Stimulated activated CD8-positive, alpha-beta memory T cell treated with anti-CD3 and anti-CD28 coated beads, Interleukin-15, amount 100 ng/mL, for 4 hours (primary cell): ENCODE measurements around the gene TSPEAR.

ENCODE experiments used
- DNase-seq, 2 donors: peaks; one replicate each; pipeline ENCODE4 v3.0.0-alpha.2; 2020; ENCODE audit warnings: low read depth in 2 of 2

The TSPEAR gene

DNA sequence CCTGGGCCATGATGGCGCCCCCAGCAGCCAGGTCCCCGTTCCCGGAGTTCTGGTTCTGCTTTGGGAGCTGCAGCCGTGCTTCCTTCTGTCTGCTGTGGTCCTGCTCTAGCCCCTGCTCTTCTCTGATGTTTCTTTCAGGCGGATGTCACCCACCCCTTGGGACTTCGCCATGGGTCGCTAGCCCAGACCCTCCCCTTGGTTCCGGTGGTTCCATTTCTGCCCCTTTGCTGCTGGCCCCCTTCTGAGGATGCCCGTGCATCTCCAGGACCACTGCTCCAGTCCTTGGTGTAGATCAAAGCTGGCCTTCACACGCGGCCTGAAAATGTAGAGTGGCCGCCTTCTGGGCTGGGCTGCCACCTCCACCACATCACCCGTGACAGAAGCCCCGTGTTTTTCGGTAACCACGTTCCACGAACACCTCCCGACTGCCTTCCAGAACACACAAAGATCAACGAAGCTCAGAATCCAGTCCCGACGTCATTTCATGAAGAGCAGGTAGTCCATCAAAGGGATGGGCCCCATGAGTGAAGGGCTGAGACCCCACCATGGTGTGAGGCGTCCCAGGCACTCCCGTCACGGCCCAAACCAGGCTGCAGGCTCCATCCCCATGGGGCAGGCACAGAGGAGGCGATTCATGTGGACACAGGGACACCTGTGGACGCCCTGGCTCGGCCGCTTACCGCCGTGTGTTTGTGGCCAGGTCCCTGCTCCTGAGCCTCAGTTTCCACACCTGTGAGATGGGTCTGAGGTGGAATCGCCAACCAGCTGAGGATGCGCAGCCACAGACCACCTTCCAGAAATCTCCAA, 195.8 kb downstream of the TSPEAR start:
- no peak for DNase-seq

DNA sequence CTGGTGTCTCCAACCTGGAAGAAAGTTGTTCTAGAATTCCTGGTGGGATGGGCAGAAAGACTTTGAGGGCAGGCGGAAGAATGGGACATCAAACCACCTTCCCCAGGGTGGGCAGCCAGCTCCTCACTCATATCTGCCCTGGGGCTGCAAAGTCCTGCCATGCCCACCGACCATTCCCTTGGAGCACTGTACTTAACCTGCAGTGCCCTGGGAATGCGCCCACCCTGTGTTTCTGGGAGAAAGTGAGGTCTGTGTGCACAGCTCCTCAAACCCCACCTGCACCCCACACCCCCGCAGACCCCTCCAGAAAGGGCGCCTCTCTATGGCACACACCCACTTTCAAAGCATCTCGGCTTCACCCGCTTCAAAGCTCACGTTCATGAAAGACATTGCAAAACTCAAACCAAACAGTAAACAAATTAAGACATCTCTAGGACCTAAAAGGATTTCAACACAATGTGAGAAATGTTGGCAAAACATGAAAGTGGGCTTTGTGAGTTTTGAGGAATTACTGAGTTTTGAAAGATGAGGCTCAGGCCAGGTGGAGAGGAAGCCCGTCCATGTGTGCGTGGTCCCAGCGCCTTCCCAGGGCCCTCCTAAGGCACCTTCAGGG, 196.5 kb downstream of the TSPEAR start:
- no peak for DNase-seq

- no peak for DNase-seq
Measured at GRCh38 chr21:44514218-44514520, 197.2 kb downstream of the TSPEAR start.

DNA sequence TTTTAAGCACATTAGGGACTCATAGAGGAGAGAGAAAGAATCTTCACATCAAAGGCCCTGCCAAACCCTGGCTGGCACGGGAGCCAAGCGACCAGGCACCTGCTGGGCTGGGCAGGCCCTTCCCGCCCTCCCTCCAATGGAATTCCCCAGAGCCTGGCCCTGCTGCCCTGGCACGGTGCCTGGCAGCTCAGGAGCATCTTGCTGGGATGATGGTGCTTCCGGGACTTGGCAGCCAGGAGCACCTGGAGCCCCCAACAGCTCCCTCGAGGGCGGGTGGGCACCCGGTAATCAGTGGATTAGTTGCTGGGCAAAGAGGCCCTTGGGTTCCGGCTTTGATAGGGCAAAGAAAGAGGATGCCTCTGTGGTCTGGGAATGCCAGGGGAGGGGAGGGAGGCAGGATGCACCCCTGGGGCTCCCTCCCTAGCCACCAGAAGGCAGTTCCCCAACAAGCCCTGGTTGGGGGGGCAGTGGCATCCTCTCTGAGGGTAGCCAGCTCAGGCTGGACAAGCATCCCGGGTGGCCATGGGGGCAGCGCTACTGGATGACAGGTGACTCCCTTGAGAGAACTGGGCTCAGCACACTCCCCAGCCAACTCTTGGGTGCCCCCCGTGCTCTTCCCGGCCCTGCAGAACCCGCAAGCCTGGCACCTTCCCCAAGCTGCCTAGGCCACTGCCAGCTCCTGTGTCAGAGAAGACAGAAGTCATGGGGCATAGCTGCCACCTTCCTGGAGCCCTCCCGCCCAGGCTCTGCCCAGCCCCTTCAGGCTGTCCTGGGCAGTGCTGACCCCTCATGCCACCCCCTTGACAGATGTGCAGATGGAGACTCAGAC, 197.8 kb downstream of the TSPEAR start:
- no peak for DNase-seq

- no peak for DNase-seq
Measured at GRCh38 chr21:44512496-44513388, 198.6 kb downstream of the TSPEAR start.

DNA sequence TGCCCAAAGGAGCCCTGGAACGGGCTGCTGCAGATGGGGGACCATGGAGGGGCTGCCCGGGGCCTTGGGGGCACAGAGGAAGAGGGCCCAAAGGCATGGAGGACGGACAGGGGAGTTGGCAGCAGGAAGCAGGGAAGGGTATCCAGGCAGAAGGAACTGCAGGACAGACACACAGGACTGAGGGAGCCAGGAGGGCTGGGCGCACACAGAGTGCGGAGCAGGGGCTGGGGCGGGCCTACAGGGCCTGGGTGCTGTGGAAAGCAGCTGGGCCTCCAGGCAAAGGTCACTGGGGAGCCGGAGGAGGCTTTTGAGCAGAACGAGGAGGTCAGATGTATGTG, 199.5 kb downstream of the TSPEAR start:
- DNase-seq: no peak

- no peak for DNase-seq
Measured at GRCh38 chr21:44511219-44511937, 200.0 kb downstream of the TSPEAR start.

GRCh38 chr21:44510508-44511218, 200.7 kb downstream of the TSPEAR start:
- peak; percentile 38 to 49 for DNase-seq

DNA sequence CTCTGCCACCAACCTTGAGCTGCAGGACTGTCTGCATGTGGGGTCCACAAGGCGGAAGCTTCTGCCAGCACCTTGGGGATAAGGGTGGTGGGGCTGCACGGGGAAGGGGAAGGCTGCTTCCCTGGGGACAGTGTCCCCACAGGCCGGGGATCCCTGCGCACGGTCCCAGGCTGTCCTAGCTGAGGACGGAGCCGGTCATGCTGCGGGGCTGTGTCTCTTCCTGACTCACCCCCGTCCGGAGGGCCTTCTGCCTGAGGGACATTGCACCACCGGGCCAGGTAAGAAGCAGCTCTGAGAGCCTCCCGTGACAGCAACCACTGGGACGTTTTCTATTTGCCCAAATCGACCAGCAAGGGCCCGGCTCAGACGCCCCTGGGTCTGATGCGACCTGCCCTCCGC, 201.3 kb downstream of the TSPEAR start:
- DNase-seq: no peak

DNA sequence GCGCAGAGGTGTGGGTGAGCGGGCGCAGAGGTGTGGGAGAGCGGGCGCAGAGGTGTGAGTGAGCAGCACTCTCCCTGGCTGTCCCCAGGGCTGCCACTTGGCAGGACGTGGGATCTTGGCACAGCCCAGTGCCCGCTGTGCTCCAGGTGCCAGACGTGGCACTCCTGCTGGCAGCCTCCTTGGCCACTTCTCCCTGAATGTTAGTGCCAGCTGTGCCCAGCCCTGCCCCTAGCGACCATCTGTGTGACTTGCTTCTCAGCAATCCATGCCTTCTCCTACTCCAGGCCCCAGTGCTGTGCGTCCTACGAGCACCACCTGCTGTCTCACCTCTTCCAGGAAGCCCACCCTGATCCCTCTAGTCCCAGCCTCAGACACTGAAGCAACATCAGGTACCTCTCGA, 201.8 kb downstream of the TSPEAR start:
- DNase-seq: no peak

GRCh38 chr21:44508711-44509445, 202.5 kb downstream of the TSPEAR start:
- DNase-seq: no peak

GRCh38 chr21:44508426-44508710, 203.0 kb downstream of the TSPEAR start:
- DNase-seq: no peak

DNA sequence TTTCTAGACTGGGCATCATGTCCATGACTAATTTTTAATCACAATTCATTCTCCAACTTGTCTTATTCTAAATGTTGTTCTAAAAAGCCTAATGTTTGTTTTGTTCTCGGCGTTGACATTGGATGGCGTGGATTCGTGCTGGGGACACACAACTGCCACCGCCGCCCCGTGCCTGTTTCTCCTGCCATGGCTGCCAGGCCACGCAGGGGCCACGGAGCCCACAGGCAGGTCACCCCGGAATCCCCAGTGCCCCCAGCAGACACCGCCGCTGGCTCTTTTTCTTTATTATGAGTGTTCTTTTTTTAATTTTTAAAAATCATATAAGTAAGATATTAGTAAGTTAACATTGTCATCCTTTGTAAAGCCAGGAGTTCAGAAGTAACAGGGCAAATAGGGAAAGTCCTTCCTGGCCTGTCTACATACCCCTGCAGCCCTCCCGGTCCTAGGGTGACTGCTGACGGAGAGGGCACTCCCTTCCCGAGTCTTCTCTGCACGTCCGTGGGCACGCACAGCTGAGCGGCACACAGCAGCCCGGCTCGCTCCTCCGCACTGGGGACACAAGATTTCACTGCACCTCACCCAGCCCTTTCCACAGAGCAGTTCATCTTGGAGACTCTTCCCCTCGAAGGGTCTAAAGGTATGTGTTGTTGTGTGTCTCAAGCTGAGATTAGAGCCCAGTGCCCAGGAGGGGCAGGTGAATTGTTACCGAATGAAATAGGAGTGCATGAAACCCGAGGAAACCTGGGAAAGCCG, 203.5 kb downstream of the TSPEAR start:
- no peak for DNase-seq

GRCh38 chr21:44506279-44507255, 204.8 kb downstream of the TSPEAR start:
- DNase-seq: no peak

DNA sequence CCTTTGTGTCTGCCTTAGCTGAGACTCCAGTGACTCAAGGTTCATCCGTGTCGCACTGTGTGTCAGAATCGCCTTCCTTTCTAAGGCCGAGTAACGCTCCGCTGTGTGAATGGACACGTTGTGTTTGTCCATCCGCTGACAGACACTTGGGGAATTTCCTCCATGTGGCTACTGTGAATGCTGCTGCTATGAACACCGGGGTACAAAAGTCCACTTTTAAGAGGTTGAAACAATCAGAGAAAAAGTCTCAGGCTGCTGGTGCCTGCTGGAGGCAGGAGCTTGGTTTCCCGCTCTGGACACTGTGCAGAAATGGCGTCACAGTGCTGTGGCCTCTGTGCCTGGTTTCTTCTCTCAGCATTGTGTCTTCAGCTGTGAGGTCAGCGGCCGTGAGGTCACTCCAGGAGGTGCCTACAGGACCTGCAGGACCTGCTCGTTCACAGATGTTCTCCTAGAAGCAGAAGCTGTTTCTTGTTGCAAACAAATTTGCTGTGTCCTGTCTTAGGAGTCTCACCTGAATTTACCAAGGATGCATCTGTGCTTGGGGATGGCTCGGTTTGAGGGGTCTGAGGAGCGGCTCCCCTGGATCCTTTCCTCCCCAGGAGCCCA, 205.6 kb downstream of the TSPEAR start:
- DNase-seq: no peak

DNA sequence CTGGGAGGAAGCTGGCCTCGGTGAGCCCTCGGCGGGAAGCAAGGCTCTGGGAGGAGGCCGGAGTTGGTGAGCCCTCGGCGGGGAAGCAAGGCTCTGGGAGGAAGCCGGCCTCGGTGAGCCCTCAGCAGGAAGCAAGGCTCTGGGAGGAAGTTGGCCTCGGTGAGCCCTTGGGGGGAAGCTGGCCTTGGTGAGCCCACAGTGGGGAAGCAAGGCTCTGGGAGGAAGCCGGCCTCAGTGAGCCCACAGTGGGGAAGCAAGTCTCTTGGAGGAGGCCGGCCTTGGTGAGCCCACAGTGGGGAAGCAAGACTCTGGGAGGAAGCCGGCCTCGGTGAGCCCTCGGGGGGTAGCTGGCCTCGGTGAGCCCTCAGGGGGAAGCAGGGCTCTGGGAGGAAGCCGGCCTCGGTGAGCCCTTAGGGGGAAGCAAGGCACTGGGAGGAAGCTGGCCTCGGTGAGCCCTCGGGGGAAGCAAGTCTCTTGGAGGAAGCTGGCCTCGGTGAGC, 207.4 kb downstream of the TSPEAR start:
- no peak for DNase-seq
